SIG-M5 treated with dmso at 0.1 percent for 504 hours (cell line): ENCODE measurements around the gene ELMO3.

Experiments used
- DNase-seq: peaks from one replicate; lab custom pipeline; 2025; ENCODE audit not compliant: unreplicated experiment; lab: John Stamatoyannopoulos, UW

Gene ELMO3

DNA sequence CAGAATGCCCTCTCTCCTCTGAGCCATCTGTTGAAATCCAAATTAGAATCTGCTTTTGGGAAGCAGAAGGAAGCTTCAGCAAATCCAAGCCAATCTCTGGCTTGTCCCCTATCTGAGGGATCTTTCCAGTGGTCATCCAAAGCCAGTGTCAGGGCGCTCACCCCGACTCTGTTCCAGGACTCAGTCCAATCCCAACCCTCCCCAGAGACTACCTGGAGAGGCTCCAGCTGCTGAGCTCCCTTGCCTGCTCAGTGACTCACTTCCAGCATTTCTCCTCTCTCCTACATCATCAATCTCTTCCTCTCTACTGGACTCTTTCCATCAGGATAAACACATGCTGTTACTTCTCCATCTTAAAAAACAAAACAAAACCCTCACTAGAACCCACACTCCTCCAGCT is 17.6 kb upstream of the ELMO3 start:
- DNase-seq, result no peak

DNA sequence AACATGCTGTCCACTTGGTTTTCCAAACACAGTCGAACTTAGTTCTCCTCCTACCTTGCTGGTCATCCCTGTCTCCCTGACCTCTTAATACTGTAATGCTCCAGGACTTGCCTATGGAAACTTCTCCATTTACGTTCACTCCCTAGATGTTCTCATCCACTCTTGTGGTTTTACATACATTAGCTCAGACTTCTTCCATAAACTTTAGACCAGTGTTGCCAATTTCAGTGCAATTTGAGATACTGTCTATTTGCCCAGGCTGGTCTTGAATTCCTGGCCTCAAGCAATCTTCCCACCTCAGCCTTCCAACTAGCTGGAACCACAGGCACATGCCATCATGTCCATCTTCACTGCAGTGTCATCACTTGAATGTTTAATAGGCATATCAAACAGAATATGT is 16.6 kb upstream of the ELMO3 start:
- DNase-seq, result no peak

DNA sequence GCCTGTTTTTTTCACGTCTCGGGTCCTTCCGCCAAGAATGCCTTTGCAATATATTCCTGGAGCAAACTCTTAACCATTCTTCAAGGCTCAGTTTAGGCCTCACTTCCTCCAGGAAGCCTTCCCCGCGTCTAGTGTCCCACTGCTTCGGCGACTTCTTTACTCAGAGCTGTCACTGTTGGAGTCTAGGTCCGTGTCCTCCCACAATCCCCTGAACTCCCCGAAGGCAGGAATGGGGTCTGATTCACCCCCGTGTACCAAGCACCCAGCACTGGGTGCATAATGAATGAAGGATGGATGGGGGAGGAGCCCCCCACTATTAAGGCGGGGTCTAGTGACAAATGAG is 15.7 kb upstream of the ELMO3 start:
- DNase-seq, result no peak

DNA sequence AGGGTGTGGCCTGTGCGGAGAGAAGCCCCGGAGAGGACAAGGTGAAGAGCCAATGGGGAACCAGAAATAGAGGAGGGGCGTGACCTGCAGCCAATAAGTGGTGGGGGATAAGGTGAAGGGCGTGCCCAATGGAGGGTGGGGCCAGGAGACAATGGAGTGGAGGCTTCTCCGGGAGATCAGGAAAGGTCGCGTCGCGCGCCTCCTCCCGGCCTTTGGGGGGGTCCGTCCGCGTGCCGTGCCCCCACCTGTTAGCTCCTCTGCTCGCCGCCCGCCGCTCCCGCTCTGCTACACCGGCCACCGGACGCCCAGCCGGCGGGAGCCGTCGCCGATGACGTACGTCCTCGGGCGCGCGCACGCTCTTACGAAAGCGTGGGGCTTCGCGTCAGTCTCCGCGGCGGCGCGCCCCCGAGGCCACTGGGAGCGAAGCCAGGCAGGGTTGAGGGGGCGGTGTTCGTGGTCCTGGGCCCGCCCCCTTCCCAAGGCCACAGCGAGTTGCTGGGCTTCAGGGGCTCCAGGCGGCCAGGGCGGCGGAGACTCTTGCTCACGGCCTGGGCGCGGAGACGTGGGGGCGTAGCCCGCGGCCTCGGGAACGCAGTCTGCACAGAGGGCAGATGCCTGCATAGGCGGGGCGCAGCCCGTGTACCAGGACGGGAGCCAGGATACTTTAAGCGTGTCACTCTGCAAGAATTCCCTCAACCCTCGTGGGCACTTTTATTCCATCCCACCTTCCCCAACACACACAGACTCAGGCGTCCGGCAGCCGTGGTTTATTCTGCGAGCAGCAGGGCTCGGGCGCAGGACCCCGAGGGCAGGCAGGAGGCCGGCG is 15.1 kb upstream of the ELMO3 start, which contains the start of gene MATCAP1:
TSS of gene MATCAP1 (minus strand) at position 337 of the 826 bp plus-strand sequence. CDS start 3,353 bp downstream, outside the sequence.
- peak; percentile 99 for DNase-seq

DNA sequence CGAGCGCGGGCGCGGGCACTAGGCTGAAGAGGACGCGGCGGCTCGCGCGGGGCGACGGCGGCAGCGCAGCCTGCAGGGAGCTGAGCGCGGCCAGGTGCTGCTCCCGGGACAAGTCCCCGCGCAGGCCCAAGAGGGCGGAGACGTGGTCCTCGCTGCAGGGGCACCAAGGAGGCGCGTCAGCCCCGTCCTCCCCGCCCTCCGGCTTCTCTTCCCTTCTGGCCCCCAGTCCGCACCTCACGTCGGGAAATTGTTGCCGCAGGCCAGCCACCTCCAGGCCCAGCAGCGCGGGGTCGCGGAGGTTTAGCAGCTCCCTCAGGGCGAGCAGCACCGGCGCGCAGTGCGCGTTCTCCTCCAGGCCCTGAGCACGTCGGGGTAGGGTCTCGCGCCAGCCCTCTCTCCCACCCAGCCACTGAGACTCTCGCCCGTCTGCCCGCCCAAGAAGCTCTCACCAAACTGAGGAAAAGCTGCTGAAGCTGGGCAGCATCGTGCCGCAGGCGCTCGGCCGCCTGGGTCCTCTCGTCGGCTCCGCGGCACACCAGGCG is 14.4 kb upstream of the ELMO3 start:
- no peak for DNase-seq

DNA sequence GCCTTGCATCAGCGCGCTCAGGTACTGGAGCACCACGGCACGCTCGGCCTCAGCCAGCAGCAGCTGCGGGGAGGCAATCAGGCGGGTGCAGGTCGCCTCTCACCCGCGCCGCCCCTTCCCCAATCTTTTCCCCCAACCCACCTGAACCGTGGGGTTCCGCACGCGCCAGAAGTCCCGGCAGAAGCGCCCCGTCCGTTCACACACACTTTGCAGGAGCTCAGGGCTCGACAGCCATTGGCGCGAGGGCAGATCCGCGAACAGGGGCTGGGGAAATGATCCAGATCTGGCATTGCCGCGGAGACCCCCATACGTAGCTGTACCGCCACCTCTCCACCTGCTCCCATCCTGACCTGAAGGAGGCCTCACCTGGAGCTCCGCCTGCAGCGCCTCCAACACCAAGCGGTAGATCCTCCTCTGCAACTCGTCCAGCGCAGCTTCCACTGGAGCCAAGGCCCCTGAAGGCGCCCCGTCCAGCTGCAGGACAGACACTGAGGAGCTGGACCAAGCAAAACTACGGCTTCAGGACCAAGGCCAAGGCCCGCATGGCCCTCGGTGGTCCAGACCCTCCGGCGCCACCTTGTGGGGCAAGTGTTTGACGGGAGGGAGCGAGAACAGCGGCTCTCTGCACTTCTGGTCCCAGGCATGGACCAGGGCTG is 13.8 kb upstream of the ELMO3 start:
- peak; percentile 71 for DNase-seq

DNA sequence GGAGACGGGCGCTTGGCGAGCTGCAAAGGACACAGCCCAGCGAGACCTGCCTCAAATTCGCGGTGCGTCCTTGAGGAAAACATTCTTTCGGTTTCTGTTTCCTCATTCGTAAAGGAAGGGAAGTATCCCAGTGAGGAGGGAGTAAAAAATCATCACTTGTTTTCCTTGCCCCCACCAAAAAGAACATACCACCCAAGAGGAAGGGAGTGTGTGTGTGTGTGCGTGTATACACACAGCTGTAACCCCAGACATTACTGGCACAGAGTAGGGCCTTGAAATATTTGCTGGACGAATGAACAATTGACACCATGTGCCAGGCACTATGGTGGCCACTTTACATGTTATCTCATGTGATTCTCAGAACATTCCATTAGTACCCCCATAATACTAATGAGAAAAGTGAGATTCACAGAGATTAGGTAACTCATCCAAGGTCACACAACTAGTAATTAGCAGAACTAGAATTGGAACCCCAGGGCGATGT is 13.2 kb upstream of the ELMO3 start:
- DNase-seq, result no peak

DNA sequence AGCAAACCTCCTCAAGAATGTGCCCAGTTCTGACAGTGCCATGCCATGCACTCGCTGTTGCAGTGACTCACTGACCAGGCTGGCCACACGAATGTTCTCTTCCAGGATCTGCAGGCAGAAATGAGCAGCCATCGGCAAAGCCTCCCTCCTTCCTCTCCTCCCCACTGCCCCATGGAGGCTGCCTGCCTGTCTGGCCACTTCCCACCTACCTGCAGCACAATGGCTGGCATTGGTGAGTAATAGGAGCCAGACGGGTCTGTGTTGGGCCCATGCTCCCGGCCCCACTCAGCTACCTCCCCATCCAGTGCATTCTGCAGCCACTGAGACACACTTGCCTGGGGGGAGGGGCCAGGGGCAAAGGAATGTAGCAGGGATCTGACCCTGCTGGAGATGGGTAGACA is 12.4 kb upstream of the ELMO3 start:
- no peak for DNase-seq

DNA sequence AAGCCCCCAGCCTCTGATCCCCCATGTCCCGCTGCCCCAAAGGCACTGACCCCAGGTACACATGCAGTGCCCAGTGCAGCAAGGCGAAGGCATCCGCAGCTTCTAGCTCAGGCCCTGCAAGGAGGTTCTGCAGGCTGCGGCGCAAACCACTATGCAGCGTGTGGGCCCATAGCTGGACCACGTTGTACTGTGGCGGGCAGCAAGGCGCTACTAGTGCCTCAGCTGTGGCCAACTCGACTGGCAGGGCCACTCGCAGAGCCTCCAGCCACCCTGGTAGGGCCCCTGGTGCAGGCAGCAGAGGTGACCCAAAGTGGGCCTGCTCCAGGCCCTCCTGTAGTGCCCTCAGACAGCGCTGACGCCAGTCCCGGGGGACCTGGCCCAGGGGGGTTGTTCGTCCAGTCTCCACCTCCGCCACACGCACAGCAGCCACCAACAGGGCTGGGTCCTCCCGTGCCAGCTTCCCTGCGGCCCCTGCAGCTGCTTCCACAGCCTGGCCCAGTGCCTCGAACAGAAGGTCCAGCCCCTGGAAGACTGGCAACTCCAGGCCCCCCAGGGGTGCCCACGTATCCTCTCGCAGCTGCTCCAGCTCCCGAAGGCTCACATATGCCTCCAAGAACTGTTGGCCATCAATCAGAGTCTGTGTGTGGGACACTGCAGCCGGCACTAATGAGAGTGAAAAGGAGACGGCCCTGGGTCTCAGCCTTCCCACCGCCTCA is 11.6 kb upstream of the ELMO3 start:
- DNase-seq, result no peak

DNA sequence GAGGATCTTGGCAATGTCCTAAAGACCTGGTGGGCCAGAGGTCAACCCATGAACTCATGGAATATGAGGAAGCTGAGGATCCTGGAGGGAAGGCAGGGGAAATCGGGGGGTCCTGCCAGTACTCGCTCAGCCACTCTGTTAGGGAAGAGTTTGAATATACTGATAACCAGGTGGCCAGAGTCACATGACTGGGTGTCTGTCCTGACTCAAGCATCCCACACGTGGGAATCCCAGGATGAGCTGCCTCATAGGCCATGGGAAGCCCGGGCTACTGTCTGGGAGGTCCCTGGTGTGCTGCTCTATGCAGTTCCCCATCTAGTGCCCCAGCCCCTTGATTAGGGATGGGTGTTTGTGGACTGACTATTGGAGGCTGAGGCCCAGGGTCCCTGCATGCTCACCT is 10.6 kb upstream of the ELMO3 start:
- no peak for DNase-seq

DNA sequence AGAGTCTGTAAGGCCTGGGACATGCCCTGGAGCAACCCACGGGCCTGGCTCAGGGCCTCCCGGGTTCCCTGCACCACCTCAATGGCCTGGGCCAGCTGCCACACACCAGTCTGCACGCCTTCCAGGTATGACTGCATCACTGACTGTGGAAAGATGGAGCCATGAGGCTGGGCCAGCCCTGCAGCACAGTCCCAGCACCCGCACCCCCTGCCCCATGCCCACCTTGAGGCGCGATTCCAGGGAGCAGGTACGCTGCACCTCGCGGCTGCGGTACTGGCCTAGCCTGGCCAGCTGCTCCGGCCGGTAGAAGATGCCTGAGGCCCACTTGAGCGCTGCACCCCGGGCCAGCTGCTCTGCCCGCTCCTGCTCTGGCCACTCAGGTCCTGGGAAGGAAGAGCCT is 10.1 kb upstream of the ELMO3 start:
- DNase-seq, result no peak

DNA sequence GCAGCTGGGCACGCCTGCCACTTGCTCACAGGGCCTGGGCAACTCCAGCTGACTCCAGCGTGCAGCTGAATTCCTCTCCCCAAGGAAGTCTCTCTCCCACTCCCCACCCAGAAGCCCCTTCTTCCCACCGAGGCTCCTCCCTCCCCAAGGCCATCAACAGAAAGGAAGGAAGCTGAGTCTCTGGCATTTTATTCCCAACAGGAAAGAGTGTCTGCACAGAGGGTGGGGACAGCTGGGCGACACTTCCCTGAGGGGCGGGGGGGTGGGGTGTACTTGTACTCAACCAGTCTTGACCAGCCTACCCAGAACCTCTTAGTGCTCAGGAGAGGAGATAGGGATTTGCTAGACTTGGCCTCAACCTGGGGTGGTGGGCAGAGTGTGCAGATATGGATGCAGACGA is 8.9 kb upstream of the ELMO3 start, which contains the start of gene EXOC3L1:
TSS of gene EXOC3L1 (minus strand) at position 96 of the 400 bp plus-strand sequence. CDS start 460 bp downstream, outside the sequence.
- no peak for DNase-seq

DNA sequence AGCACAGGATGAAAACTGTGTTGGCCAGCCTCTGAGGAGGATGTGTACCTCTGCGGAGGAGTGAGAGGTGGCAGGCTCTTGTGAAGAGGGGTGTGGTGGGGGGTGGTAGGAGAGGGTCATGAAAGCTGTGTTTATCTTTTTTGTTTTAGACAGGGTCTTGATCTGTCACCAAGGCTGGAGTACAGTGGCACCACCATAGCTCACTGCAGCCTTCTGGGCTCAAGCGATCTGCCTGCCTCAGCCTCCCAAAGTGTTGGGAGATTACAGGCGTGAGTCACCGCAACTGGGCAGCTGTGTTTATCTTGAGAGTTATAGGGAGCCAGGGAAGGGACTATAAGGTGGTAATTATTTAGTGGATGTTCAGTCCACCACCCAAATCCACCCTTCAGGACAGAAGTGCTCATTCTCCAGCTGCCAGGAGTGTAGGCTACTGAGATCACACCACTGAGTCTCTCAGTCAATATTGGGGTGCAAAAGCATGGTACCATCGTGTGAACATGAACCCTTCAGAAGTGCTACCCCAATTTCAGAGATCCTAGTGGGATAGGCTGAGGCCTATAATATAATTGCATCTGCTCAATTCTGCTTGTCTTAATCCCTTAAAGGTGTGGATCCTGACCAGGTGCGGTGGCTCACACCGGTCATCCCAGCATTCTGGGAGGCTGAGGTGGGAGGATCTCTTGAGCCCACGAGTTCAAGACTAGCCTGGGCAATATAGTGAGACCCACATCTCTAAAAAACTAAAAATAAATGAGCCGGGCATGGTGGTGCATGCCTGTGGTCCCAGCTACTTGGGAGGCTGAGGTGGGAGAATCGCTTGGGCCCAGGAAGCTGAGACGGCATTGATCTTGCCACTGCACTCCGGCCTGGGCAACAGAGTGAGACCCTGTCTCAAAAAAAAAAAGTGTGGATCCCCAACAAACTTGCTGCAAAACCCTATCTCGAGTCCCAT is 8.2 kb upstream of the ELMO3 start:
- DNase-seq, result no peak

DNA sequence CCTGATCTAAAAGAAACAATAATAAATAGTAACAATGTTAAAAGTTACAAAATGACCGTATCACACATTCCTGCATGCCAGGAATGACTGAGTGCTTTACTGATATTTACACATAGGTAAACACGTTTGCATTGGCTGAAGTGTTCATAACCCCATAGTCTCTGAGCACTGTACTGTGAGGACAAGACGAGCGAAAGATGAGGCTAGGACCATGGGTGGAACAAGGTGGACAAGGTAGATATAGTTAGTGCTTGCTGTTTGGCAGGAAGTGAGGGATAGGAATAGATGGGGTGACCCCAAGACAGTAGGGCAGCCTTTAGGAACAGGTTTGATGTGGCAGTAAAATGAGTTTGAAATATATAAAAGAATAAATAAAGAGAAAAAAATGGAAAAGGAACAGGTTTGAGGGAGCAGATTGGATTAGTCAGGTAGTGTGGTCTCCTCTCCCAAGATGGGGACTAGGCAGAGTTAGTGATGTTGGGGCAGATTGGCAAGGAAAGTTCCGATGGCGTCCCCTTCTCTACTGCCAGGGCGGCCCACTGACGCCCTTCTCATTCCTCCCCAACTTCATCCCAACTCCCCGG is 7.4 kb upstream of the ELMO3 start:
- no peak for DNase-seq

DNA sequence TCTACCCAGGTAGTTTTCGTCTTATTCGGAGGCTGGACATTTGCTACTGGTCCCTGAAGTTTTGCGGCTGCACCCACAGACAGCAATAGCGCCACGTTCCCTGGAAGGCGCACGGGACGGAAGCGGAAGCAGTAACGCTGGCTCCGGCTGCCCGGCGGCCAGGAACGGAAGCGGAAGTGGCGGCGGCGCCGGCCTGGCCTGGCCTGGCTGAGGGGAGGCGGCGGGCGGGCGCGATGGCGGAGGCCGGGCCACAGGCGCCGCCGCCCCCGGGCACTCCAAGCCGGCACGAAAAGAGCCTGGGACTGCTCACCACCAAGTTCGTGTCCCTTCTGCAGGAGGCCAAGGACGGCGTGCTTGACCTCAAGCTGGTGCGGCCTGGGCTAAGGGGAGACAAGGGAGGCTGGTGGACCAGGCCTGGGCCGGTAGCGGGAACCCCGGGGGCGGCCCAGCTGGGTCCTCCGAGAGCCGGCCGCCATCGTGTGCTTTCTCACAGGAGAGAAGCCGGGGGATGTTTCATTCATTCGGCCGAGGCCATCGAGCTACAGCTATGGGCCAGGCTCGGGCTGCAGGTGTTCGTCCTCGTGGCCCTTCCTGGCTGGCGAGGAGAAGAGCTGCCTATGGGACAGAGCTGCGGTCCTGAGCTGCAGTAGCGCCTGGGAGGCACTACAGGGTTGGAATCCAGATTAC is 6.8 kb upstream of the ELMO3 start, which contains the start of gene E2F4:
TSS of gene E2F4 (plus strand) at position 161 of the 687 bp plus-strand sequence. CDS start at position 234, 73 bp downstream.
- peak; percentile 92 for DNase-seq

DNA sequence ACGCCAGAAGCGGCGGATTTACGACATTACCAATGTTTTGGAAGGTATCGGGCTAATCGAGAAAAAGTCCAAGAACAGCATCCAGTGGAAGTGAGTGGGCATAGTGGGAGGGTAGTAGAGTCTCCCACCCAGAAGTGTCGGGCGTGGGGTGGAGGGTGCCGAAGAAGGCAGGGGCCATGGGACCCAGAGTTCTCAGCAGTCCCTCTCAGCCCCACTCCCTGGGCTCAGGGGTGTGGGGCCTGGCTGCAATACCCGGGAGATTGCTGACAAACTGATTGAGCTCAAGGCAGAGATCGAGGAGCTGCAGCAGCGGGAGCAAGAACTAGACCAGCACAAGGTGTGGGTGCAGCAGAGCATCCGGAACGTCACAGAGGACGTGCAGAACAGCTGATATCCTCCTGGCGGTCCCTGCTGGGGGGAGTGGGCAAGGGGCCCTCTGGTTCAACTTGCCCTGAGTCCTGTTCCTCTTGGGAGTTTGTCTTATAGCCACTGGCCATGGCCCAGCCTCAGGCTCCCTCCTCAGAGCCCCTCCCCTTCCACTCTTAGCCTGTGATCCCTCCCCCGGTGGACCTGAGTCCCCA is 6.1 kb upstream of the ELMO3 start:
- DNase-seq, result no peak

DNA sequence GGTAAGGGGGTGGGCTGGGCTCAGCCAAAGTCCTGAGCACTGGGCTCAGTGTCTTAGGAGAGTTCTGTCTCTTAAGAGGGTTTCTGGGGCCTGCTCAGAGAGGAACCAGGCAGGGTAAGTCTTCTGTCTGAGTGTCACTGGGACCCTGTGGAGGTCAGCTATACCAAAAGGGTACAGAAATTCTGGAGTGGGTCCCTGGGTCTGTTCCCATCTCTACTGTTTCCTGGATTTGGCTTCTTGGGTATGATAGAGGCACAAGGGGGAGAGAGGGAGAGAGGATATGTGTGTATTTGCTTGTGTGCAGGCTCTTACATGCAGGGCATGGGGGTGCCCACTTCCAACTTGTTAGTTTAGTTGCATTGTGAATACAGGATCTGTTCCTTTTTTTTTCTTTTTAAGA is 5.4 kb upstream of the ELMO3 start:
- DNase-seq, result no peak

DNA sequence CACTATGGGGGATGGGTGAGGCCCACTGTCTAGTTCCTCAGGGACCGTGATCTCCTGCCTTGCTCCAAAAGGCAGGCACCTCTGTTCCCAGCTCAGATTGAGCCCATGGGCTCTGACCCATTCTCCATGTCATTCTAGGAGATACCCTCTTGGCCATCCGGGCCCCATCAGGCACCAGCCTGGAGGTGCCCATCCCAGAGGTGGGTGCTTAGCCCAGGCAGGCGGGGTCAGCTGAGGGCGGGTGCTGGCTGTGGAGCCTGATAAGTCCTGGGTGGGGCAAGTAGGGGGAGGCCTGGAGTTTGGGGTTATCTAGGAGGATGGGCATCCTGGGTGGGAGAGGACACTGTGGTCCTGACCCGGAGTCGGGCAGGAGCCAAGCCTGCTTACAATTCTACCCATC is 4.7 kb upstream of the ELMO3 start:
- DNase-seq, result no peak

DNA sequence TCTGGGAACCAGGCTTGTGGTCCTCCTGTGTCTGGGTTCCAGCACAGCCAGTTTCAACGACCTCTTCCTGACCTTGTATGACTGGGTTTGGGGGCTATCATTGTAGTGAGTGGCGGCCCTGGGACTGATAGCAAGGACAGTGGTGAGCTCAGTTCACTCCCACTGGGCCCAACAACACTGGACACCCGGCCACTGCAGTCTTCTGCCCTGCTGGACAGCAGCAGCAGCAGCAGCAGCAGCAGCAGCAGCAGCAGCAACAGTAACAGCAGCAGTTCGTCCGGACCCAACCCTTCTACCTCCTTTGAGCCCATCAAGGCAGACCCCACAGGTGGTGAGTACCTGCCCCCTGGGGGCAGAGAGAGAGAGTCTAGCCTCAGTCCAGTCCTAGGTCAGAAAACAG is 3.3 kb upstream of the ELMO3 start:
- DNase-seq, result no peak
